Neural progenitor cell (in vitro differentiated cells): ENCODE data around the gene USF2.

Experiments used
- CTCF ChIP-seq: fragments of 200-600 bp; sonication (generic); IDR thresholded peaks from 2 replicates; pipeline ENCODE4 v1.5.1; 2017; ENCODE audit warnings: antibody characterized with exemption, mild to moderate bottlenecking
- EZH2 ChIP-seq: fragments of 200-600 bp; sonication (generic); IDR thresholded peaks from 2 replicates; pipeline ENCODE4 v1.6.1; 2017; ENCODE audit warnings: antibody characterized with exemption, mild to moderate bottlenecking, moderate library complexity

- TF ChIP-seq CTCF, result no peak
- TF ChIP-seq EZH2, result no peak
Observed at GRCh38 chr19:35307931-35308330, 39.2 kb downstream of the USF2 start.
